HG03064 (cell line): ENCODE results near the gene ITGA3.

Source experiments
- ATAC-seq: cut with Tn5 transposase; IDR thresholded peaks from one replicate; pipeline ENCODE4 v1.9.1; 2021; ENCODE audit warnings: low read depth; ENCODE audit not compliant: unreplicated experiment

The ITGA3 gene

DNA sequence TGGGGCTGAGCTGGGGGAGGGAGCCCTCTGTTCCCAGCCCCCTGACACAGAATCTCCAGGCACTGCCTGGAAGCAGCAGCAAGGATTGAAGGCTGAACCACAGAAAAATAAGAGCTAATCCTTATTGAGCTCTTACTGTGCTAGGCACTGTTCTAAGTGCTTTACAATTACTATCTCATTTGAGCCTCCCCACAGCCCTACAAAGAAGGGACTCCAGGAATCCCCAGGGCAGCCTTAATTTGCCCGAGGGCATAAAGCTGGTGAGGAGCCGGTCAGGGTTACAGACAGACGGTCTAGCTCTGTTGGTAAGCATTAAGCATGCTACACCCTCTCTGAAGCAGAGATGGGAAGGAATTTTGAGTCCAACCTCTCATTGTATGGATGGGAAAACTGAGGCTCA is 67.0 kb downstream of the ITGA3 start:
- no peak for ATAC-seq

DNA sequence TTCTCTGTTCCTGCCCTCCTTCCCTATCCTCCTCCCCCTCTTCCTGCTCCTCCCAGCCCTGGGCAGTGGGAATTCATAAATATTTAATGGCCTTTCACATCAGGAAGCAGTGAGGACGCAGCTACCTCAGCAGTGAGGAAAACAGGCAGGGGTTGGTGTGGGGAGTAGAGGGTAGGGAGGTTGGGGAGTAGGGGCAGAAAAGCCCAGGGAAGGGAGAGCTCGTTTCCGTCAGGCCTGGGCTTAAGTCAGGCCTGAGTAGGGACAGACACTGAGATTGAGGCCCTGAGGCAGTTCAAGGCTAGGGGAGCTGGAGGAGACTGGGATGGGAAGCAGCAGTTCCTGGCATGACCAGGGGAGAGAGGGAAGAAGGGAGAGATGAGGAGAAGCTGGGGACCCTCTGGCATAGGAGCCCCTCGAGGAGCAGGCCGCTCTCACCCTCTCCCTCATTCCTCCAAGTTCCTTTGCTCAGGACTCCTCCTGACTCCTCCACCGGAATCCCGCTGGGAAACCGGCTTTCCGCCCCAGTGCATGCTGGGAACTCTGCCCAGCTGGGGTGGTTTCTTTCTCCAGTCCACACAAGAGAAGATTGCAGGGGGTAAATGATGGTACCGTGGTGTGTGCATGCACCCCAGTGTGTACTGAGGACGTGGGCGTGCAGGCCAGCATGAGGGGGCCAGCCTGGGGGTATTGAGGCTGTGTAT is 67.9 kb downstream of the ITGA3 start:
- ATAC-seq = no peak

DNA sequence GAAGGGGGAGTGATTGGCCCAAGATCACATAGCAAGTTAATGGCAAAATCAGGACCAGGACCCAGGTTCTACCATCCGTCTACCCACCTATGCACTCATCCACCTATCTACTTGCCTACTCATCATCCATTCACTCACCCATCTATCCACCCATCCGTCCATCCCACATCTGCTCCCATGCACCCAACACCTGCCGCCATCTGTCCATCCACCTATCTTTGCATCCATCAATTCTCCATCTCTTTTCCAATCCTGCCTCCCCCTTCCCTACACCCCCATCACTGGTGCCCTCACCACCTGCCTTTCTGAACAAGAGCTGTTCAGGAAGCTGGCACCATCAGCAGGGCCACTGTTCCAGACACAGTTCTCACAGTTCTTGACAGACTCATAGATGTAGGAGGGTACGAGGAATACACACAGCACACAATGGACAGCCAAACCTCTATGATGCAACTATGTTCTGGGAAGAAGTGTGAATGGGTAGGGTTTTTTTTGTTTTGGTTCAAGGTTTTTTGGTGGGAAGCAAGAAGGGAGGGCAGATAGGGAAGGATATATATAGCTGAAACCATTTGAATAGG is 69.6 kb downstream of the ITGA3 start:
- no peak for ATAC-seq

DNA sequence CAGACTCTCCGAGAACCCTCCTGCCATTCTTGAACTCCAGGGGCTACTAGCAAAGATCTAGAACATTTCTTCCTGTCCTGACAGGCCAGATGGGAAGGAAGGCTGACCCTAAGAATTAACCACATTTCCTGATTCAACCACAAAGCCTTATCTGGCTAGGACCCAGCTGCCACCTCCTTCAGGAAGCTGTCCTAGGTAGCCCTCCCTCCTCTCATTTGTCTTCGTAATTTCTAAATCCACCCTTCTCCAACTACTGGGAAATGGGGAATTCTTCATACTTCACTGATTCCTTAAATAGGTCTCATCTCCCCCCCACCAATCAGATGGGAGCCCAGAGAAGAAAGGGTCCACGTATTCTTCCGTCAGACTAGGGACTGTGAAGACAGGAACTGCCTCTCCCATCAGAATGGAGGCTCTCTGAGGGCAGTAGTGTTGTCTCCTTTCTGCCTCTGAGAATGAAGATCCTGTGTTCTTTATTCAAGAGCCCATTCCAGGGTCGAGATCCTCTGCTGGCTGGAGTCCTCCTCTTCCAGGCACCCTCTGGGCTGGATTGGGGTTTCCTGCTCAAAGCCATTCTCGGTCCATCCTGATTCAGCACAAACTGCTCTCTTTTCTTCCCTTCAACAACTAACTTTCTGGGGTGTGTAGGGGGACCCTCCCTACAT is 71.9 kb downstream of the ITGA3 start:
- ATAC-seq = no peak

DNA sequence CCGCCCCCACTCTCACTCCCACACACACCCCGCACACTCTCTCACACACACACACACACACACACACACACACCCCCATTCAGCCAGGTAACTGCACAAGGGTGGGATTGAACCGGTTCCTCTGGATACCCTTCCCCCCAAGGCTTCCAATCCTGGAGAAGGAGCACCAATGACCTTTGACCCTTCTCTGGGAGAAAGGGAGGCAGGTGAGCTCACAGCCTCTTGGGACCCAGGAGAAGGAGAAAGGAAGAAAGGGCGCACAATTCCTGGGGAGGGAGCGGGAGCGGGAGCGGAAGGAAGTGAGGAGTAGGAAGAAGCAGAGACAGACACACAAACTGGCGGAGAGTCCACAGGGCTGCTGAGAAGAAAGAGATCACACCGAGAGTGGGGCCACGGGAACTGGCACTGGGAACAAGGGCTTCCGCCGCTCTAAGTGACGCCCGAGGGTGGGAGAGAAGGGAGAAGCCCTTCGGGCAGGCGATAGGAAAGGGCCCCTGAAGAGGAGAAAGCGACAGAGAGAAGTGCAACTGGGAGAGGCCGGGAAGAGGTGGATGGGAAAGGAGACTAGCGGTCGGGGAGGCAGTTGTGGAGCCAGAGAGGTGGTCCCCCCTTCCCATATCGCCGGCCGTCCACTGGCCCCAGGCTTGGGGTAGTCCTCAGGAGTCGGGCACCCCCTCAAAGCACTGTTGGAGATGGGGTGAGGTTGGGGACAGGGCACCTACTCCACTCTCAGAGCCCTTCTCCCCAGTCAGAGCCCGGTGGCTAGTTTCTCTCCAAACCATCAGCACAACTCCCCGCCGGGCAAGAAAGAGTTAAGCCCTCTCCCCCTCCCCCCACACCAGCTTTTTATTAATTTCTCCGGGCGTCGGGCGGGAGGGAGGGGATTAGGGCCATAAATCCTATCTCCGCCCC is 72.8 kb downstream of the ITGA3 start:
- no peak for ATAC-seq

DNA sequence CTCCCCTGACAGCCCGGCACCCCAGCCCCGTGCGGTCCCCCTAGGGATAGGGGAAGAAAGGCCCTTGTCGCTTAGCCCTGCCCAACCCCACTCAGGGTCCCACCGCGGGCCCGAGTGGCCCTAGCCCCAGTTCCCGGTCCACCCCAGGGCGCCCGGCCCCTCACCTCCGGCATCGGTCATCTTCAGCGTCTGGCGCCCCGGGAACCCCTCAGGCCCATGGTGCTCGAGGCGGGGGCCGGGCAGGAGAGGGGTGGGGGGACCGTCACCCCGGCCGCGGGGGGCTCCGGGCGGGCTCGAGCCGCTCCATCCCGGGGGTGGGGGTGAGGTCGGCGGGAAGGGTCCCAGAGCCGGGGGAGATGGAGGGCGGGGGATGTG is 73.4 kb downstream of the ITGA3 start:
- ATAC-seq = no peak

DNA sequence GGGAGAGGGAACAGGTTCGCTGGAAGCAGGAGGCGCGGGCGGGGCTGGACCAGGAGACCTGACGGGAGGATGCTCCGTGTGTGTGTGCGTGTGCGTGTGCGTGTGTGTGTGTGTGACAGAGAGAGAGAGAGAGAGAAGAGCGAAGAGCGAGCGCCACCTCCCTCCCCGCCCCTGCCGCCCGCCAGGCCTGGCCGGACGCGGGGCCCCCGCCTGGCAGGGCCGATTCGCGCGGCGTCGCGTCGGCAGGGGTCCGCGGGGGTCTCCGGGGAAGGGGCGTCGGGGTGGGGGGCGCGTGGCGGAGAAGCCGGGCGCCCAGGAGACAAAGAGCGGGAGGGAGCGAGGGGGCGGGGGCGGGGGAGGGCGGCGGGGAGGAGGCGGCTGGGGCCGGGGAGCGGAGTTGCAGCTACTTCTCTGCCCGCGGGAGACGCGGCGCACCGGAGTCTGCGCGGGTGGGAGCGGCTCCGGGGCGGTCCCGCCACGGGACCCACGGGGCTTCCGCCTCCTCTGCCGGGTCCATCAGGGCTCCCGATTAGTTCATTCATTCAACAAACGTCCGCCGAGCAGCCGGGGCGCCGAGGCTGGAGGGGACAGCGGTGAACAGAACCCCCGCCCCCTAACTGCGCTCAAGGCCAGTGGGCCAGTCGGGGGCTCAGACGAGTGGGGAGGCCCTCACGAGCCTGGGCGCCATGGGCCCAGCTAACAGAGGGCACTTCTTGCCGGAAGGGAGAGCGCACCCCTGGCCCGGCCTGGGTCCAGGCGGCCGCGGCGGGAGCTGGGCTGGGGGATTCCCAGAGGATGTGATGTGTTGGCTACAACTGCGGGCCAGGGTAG is 74.0 kb downstream of the ITGA3 start, which contains the start of gene SAMD14:
TSS of gene SAMD14 (minus strand) at position 433 of the 831 bp plus-strand sequence. CDS start 5,201 bp downstream, outside the sequence.
- ATAC-seq = no peak

DNA sequence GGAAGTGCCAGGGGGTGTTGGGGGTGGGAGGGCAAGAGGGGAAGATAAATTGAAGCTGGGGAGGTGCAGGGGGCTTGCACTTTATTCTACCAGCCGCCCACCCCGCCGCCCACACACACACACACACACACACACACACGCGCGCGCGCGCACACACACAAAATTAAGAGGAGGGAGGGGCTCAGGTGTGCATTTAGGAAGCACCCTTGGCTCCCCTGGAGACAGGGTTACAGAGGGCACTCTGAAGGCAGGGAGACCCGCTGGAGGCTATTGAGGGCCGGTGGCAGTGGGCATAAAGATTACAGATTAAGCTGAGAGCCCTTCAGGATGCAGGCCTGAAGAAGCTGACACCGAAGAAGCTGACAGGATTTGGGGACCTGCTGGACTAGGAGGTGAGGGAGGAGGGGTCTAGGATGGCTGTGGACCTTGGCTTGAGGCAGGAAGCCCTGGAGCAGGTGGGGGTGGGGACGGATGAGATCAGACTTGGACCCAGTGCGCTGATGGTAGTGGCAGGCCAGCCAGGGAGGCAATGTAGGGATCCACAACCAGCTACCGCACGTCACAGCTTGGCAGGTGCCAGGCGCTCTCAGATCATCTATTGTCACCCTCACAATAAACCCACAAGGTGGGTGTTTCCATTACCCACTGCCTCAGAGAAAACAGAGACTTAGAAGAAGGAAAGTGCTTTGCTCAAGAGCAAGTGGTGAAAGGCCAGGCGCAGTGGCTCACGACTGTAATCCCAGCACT is 74.8 kb downstream of the ITGA3 start:
- no peak for ATAC-seq

DNA sequence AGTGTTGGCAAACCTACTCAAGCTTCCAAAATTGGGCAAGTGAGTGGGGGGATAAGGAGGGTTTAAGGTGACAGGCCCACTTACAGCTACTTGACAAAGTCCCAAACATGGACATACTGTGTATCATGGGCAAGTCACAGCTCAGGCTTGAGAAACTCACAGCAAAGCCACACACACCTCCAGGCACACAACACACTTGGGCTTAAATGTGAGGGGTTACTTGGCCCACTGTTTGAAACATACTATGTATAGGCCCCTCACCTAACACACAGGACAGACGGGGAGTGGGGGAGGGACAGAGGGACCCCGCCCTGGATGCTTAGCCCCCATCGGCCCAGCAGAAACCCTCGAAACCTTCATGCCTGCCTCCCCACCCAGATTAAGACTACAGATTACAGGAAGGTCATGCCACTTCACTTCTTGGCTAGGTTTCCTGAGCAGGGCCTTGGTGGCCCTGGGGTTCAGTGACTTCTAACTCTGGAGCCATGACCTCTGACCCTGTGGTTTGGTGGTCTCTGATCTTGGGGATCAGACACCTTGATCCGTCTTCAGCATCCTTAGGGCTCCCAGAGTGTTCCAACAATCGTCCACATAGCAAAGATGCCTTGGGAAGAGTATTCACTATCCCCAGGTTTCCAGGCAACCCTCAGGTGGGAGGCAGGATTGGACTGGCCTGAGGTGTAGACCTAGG is 76.3 kb downstream of the ITGA3 start:
- ATAC-seq = no peak

DNA sequence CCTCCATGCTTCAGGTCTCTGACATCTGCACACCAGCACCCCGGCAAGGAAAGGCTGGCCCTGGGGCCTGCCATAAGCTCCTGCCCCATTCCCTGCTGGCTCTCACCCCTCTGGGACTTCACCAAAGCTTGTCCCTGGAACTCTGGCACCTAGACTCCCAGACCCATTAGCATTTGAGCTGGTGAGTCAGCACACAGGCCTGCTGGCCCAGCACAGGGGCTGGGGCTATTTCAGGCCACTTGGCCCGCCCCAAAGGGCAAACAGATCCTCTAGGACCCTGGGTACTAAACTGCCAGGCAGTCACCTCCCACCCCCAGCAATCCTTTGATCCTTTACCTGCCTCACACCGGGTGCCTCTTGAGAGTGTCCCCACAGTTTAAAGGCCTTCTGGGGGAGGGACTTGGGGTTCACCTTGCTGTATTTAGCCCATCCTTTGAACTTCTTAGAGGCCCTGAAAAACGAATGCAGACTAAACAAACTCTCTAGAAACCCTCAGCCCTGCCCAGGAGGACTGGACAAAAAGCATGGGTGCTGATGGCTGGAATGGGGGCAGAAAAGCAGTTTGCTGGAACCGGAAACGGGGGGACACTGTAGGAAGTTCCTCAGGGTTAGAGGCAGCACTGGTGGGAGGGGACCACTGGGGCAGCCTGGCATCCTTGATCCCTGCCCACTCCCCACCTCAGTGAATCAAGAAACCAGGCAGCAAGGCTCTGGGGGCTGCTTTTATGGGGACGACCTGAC is 77.3 kb downstream of the ITGA3 start:
- no peak for ATAC-seq

DNA sequence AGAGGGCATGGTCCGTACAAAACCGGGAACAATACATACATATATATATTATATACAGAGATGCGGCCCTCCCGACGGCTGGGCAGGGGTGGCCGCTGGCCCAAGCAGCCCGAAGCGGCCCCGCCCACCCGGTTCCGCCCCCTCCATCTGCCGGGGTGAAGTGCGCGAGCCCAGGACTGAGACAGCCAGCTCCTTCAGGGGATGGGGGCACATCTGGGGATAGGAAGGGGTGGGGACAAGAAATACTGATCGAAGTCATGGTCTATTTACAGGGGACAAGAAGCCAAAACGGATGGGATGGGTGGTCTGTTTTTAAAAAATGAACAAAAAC is 77.8 kb downstream of the ITGA3 start:
- no peak for ATAC-seq

DNA sequence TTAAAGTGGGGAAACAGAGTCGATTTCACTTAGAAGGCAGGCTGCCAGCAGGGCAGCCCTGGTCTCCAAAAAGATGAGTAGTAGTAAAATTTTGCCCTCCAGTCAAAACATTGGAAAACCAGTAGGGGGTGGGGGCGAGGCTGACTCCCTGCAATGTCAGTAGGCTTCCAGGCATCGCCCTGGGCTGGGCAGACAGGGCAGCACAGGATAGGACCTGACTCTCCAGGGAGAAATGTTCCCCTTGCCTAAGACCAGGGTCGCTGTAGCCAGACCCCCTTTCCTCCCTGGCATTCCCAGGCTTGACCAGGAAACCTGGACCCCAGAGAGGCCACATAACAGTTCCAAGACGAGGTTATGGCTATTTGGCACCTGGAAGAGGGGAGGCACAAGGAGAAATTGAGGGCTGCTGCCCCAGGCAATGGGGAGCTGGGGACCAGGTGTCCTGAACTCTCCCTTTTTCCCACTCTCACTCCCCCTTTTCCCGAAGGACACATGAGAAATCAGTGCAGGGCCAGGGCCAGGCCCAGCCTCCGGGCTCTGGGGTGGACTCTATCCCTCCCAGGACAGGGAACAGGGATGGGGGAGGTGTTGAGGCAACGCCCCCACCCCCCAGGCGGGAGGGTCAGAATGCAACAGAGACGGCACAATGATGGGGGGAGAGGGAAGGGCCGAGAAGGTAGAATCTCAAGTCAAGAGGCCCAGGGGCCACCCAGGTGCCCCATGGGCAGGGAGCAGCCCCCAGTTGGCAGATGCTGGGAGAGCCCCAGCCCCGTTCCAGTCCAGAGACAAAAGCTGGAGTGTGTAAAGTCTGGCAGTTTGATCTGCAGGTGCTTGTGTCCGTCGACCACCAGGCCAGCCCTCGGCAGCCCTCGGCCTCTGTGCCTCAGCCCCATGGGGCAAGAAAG is 78.5 kb downstream of the ITGA3 start:
- no peak for ATAC-seq

DNA sequence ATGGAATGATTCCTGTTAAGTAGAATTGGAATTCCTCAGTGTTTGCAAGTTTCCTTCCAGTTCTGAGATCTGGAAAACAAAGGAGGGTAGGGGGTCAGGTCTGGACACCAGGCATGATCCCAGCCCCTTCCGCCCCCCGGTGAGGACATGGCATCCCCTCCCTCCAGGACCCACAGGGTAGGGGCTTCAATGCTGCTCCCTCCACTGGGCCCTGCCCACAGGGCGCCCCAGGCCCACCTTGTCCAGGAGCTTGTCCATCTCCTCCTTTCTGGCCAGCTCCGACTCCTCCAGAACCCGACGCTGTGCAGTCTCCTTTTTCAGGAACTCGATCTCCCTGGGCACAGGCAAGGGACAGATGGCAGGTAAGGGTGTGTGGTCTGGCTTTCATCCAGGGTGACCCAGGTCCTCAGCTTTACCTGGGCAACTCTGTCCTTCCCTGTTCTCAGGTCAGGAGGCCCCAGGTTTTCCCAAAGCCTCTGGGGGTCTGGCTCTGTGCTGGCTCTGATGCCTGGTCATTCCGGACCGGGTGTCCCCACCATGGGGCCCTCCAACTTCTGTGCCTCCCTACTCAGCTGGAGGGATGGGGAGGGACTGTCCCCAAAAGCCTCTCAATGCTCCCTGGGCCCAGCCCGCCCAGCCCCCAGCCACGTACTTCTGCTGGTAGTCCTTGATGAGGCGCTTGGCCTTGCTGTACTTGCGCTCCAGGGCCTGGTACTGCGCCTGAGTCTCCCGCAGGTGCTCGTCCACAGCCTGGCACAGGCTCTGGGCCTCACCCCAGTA is 79.6 kb downstream of the ITGA3 start:
- ATAC-seq = no peak

DNA sequence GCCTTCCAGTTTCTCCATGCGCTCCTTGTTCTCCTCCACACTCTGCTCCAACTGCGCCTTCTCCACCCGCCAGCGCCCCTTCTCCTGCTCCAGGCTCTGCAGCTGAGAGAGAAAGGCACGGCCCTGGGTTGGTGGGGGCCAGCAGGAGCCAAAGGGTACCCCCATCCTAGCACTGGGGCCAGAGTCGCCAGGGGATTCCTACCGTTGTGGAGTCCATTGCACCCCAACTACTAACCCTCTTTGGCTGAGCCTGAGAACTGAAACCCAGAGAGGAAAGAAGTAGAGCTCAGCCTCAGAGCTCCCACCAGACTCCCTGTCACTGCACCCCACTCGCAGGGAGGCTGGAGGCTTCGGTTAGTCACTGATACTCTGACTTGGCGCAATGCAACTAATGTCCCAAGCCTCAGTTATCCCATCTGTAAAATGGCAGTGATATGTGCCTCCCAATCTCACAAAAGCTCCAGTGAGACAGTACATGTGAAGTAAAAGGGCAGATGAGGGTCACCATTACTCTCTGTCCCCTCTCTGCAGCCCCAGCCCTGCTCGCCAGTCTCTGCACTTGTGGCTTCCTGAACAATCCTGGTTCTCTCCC is 80.3 kb downstream of the ITGA3 start:
- no peak for ATAC-seq

DNA sequence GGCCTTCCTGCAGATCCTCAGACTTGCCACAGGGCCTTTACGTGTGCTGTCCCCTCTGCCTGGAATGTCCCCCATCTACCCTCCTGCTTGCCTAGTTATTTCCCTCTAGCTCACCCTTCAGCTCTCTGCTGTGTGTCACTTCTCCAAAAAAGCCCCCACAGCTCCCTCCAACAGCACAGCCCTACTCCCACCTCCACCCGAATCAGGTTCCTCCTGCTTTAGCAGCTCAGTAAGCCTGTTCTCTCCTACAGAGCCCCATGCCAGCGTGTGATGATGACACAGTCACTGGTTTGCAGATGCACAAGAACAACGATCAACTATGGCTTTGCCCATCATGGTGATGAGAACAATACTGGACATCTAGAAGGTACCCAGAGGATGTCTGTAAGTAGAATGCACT is 81.1 kb downstream of the ITGA3 start:
- ATAC-seq = no peak

DNA sequence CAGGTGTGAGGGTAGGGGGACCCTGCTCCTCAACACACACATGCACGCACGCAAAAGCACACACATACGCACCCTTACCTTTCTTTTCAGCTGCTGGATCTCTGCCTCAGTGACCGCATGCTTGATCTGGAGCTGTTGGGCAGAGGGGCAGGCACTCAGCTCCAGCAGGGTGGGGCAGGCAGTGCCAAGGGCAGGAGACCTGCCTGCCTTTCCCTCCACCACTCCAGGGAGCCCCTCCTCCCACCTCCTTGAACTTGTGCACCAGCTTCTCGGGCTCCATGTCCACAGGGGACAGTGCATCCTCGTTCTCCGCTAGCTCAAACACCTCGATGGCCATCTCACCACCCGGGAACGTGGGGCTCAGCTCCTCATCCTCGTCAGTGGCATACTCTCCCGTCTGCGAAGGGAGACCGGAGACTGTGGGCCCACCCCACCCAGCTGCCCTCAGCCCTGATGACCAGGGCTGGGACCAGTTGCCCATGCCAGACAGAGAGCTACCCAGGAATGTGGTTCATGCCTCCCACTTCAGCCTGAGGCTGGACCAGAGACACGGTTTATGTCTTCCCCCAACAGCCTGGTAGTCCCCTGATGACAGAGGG is 83.4 kb downstream of the ITGA3 start:
- ATAC-seq = no peak
